Ishikawa (cell line): ENCODE data around the gene ADAMTS7.

Source experiments
- CEBPB ChIP-seq: IDR thresholded peaks from 2 replicates; pipeline ENCODE4 v1.6.1; 2012
- CREB1 ChIP-seq: IDR thresholded peaks from 2 replicates; pipeline ENCODE4 v1.6.1; 2012; ENCODE audit warnings: low read depth
- EP300 ChIP-seq: IDR thresholded peaks from 2 replicates; pipeline ENCODE4 v1.6.1; 2012; ENCODE audit warnings: borderline replicate concordance
- FOXM1 ChIP-seq: IDR thresholded peaks from 2 replicates; pipeline ENCODE4 v1.6.1; 2012; ENCODE audit warnings: low read depth, borderline replicate concordance
- MAX ChIP-seq: IDR thresholded peaks from 2 replicates; pipeline ENCODE4 v1.6.1; 2012
- RAD21 ChIP-seq: IDR thresholded peaks from 2 replicates; pipeline ENCODE4 v1.6.1; 2012; ENCODE audit warnings: low read depth
- TAF1 ChIP-seq: IDR thresholded peaks from 2 replicates; pipeline ENCODE4 v1.6.1; 2012; ENCODE audit warnings: low read depth, mild to moderate bottlenecking
- TCF12 ChIP-seq: IDR thresholded peaks from 2 replicates; pipeline ENCODE4 v1.6.1; 2012; ENCODE audit warnings: low read depth
- TEAD4 ChIP-seq: IDR thresholded peaks from 2 replicates; pipeline ENCODE4 v1.6.1; 2012
- USF1 ChIP-seq: IDR thresholded peaks from 2 replicates; pipeline ENCODE4 v1.6.1; 2012
- YY1 ChIP-seq: IDR thresholded peaks from 2 replicates; pipeline ENCODE4 v1.6.1; 2012; ENCODE audit warnings: low read depth

GRCh38 chr15:78796510-78796909 lies 14.8 kb downstream of the ADAMTS7 start:
- TF ChIP-seq TAF1 (no peak), YY1 (no peak), MAX (no peak), CEBPB (no peak), USF1 (no peak), FOXM1 (no peak), EP300 (no peak), RAD21 (no peak), CREB1 (no peak), TEAD4 (no peak), TCF12 (no peak)
